Measurements from ENCODE around the gene ADPGK. TPM values are rescaled to one million over a fixed set of nuclear protein-coding genes. Genes with fewer than 3 reads are reported as not detected.

ADPGK gene
- total RNA-seq, 1 experiment from 2014 or later: 57.0 TPM

GRCh38 chr15:72797338-72797689, 13.8 kb upstream of the ADPGK start:
- no peak for DNase-seq
- Histone ChIP-seq H3K27me3 (no peaks in the 10 kb centered on the region), H3K4me1 (no peaks in the 10 kb centered on the region), H3K9me3 (replicated peaks) (no peaks in the 10 kb centered on the region), H3K4me3 (no peak overlapping the region; the same call in 1 of the 2 replicates), H3K36me3 (no peaks in the 10 kb centered on the region), H3K27ac (no peak overlapping the region)

DNA sequence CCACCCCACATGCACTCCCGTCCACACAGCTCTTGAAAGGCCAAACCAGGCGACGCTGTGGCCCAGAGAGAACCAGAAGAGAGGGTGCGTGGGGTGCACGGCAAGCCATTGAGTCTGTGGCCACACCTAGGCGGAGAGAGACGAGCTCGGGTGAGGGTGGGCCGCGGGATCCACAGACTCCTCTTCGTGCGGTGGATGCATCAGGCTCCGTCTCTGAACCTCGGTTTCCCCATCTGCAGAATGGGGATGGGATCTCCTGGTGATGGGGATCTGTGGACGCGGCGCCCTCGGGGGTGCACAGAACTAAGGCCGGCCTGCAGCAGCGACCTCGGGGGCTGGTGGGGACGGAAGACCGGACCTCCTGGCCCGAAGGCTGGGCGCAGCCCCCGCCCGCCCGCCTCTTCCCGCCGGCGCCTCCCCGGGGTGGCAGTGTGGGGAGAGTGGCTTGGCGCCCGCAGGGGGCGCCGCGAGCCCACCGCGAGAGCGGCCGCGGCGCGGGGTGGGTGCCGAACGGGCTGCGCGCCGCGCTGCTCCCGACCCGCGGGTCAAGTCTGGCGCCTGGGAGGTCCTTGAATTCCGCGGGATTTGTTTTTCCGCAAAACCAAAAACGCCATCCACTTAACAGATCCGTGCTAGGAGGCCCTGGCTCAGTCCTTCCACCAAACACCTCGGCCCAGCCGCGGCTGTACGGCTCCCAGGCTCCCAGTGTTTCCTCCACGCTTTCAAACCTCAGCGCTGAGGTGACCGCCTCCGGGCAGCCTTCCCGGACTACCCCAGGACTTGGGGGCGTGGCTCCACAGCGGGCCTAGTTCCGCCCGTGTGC, 13.2 kb upstream of the ADPGK start:
- no peak for DNase-seq
- Histone ChIP-seq H3K27me3 (no peaks in the 10 kb centered on the region), H3K27ac (no peak overlapping the region), H3K4me3 (no peak overlapping the region; the same call in 1 of the 2 replicates), H3K36me3 (no peaks in the 10 kb centered on the region), H3K4me1 (no peaks in the 10 kb centered on the region), H3K9me3 (replicated peaks) (no peaks in the 10 kb centered on the region)

GRCh38 chr15:72796210-72796514, 12.6 kb upstream of the ADPGK start:
- Histone ChIP-seq H3K36me3 (no peaks in the 10 kb centered on the region), H3K9me3 (replicated peaks) (no peaks in the 10 kb centered on the region), H3K27ac (no peak overlapping the region), H3K27me3 (no peaks in the 10 kb centered on the region), H3K4me3 (no peak overlapping the region), H3K4me1 (no peaks in the 10 kb centered on the region)
- DNase-seq: no peak

DNA sequence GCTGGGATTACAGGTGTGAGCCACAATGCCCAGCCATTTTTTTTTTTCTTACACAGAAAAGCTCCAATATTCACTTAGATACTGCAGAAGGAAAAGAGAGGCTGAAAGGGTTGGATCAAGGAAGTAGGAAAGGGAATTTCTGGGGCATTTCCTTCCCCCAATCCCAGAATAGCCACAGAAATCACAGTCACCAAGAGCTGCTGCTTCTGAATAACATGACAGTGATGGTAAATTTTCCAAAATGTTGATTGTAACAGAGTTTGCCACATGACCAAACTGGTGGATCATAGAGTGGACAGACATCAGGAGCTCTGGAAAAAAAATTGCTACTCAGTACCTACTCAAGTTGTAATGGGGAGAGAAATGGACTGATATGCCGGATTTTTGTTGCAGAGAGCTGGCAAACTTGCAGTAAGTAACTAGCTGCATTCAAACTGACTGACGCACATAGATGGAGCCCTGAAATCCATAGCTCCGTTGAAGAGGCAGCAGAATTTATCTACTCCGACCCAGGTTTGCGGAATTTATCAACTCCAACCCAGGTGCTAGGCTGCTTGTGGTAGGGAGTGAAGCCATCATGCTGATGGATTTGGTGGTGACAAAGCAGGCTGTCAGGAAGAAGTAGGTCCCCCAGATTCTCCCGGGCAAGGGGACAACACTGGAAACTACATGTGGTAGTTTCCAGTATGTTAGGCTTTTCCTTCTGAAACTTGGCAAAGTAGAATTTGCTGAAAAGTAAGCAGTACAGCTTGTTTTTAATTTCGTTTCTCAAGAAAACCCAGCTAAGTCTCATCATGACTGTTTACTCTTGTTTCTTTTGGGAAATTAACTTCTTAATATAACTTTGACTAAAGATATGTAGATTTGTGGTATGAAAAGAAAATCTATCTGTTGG, 10.5 kb upstream of the ADPGK start:
- no peaks in the 10 kb centered on the region for H3K36me3 ChIP-seq
- no peak for DNase-seq
- no peak overlapping the region for H3K27ac ChIP-seq
- H3K4me1 ChIP-seq: no peaks in the 10 kb centered on the region
- H3K27me3 ChIP-seq: no peaks in the 10 kb centered on the region
- no peak overlapping the region for H3K4me3 ChIP-seq
- H3K9me3 ChIP-seq (replicated peaks): no peaks in the 10 kb centered on the region

- H3K27ac ChIP-seq: no peak overlapping the region
Measured at GRCh38 chr15:72792431-72792830, 8.9 kb upstream of the ADPGK start.

GRCh38 chr15:72790302-72790910, 6.8 kb upstream of the ADPGK start:
- Histone ChIP-seq H3K9me3 (replicated peaks) (no peaks in the 10 kb centered on the region), H3K4me3 (no peak overlapping the region), H3K27ac (no peak overlapping the region), H3K27me3 (no peaks in the 10 kb centered on the region), H3K36me3 (no peaks in the 10 kb centered on the region), H3K4me1 (no peaks in the 10 kb centered on the region)
- no peak for DNase-seq

More at GRCh38 chr15:72792431-72792830, 8.9 kb upstream of the ADPGK start:
- no peak overlapping the region for H3K4me3 ChIP-seq
- DNase-seq: no peak
- no peaks in the 10 kb centered on the region for H3K4me1 ChIP-seq
- H3K9me3 ChIP-seq (replicated peaks): no peaks in the 10 kb centered on the region
- no peaks in the 10 kb centered on the region for H3K27me3 ChIP-seq
- H3K36me3 ChIP-seq: no peaks in the 10 kb centered on the region

GRCh38 chr15:72787526-72787925, 4.0 kb upstream of the ADPGK start:
- Histone ChIP-seq H3K27ac (no peak overlapping the region), H3K27me3 (no peaks in the 10 kb centered on the region), H3K9me3 (replicated peaks) (no peaks in the 10 kb centered on the region), H3K4me3 (no peak overlapping the region), H3K36me3 (no peaks in the 10 kb centered on the region), H3K4me1 (no peaks in the 10 kb centered on the region)
- DNase-seq: no peak

DNA sequence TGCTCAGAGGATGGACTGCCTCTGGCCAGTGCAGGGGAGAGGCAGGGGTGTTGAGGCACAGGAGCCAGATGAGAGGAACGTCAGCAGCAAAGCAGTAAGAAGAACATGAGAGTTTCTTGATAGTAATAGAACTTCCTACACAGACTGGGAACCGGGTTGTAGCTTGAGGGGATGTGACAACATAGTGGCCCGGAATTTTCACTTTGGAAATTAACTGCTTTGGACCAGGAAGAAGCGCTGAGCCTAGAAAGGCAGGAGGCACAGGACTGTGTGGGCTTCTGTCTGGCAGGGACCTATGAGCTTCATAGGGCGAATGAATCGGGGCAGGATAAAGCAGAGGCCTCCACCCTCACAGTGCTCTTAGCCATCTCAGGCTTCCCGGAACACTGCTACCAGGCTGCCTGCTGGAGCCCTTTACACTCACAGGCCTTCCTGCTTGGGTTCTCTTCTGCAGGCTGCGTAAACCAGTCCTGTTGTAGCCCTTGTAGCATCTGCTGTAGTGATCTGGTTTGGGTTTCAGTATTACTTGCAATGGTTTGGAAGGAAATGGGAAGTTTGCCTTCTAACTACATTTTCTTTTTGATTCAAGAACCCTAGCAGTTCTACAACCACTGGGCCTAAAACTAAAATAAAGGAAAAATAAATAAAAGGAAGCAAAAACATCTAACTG, 3.3 kb upstream of the ADPGK start:
- H3K27ac ChIP-seq: no peak overlapping the region
- no peaks in the 10 kb centered on the region for H3K4me1 ChIP-seq
- no peak for DNase-seq

GRCh38 chr15:72786242-72786641, 2.7 kb upstream of the ADPGK start:
- Histone ChIP-seq H3K4me1 (no peaks in the 10 kb centered on the region), H3K9me3 (replicated peaks) (no peaks in the 10 kb centered on the region), H3K27me3 (no peaks in the 10 kb centered on the region), H3K36me3 (no peaks in the 10 kb centered on the region), H3K27ac (no peak overlapping the region), H3K4me3 (no peak overlapping the region)
- no peak for DNase-seq

More for the DNA sequence above, 3.3 kb upstream of the ADPGK start:
- H3K4me3 ChIP-seq: no peak overlapping the region
- no peaks in the 10 kb centered on the region for H3K36me3 ChIP-seq
- H3K9me3 ChIP-seq (replicated peaks): no peaks in the 10 kb centered on the region
- no peaks in the 10 kb centered on the region for H3K27me3 ChIP-seq

DNA sequence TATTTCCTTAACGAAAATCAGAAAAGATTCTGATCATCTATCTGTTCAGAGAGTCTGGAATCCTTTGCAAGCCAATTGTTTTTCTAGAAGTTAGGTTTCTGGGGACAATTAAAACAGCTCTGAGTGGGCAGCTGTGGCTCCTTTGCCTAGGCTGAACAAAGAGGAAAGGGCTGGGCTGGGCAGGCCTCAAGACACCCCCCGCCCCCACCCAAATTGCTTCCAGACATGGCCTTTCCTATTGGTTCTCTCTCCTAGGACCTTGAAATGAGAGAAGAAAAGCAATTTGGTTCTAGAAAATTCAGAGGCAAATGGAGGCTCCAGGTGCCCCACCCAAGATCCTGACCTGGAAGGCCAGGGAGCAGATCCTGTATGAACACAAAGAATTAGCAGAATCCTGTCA, 2.3 kb upstream of the ADPGK start:
- Histone ChIP-seq H3K27me3 (no peaks in the 10 kb centered on the region), H3K27ac (no peak overlapping the region), H3K4me1 (no peaks in the 10 kb centered on the region), H3K9me3 (replicated peaks) (no peaks in the 10 kb centered on the region), H3K4me3 (no peak overlapping the region), H3K36me3 (no peaks in the 10 kb centered on the region)
- no peak for DNase-seq

- Histone ChIP-seq H3K9me3 (replicated peaks) (no peaks in the 10 kb centered on the region), H3K36me3 (no peaks in the 10 kb centered on the region), H3K4me3 (no peak overlapping the region), H3K4me1 (no peaks in the 10 kb centered on the region), H3K27me3 (no peaks in the 10 kb centered on the region), H3K27ac (no peak overlapping the region)
- peak in 1 of 2 experiments; percentile 6 for DNase-seq
Measured at GRCh38 chr15:72785432-72785831, 1.9 kb upstream of the ADPGK start.

GRCh38 chr15:72784456-72784876, 908 bp upstream of the ADPGK start:
- H3K4me3 ChIP-seq: peak overlapping the region; percentile 88
- no peaks in the 10 kb centered on the region for H3K27me3 ChIP-seq
- H3K4me1 ChIP-seq: no peaks in the 10 kb centered on the region
- H3K27ac ChIP-seq: no peak overlapping the region; the same call in 1 of the 2 replicates
- H3K9me3 ChIP-seq (replicated peaks): no peaks in the 10 kb centered on the region
- no peaks in the 10 kb centered on the region; the same call in 1 of the 2 replicates for H3K36me3 ChIP-seq
- no peak for DNase-seq

DNA sequence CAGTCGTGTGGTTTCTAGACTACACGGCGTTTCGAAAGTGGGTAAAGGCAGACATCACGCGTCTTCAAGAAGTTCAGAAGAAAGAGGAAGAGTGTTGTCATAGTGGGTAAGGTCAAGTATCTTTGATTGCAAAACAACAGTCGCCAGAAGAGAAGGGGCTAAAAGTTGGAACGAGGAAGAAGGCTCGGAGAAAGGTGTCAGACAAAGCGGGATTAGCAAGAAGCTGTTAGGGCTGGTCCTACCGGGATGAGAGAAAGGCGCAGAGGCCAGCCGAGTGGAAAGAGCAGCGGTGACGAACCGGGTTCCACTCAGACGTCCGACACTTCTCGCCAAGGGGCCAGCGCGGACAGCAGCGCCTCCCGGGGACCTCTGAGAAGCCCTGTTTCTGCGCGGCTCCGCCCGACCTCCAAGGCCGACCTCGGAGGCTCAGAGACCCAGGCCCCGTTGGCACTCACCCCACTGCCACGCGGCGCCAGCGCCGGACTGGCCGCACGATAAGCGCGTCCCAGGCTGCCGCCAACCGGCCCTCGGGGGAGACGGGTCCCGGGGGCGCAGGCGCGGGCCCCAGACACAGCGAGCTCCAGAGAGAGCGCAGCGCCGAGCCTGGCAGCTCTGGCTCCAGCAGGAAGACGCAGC, 436 bp downstream of the ADPGK start:
- H3K27me3 ChIP-seq: no peaks in the 10 kb centered on the region
- no peaks in the 10 kb centered on the region for H3K4me1 ChIP-seq
- peak in 1 of 2 experiments; percentile 47 for DNase-seq
- H3K27ac ChIP-seq: peak overlapping the region; percentile 68
- peak overlapping the region; percentile 88 for H3K4me3 ChIP-seq
- no peaks in the 10 kb centered on the region for H3K9me3 ChIP-seq (replicated peaks)
- H3K36me3 ChIP-seq: no peaks in the 10 kb centered on the region; the same call in 1 of the 2 replicates

All from SJCRH30 (cell line).